Activated CD8-positive, alpha-beta memory T cell treated with anti-CD3 and anti-CD28 coated beads, Interleukin-2, amount 50 U/mL, for 24 hours (primary cell): Measurements from ENCODE around the gene SPANXC.
"Not testable (repeated sequence)": the region's sequence is repeated elsewhere in the genome, so short reads cannot be mapped to it uniquely, and the experiment has no call there.

Experiments
- DNase-seq: peaks from one replicate; pipeline ENCODE4 v3.0.0-alpha.2; 2020; ENCODE audit errors: extremely low read depth

SPANXC gene

DNA sequence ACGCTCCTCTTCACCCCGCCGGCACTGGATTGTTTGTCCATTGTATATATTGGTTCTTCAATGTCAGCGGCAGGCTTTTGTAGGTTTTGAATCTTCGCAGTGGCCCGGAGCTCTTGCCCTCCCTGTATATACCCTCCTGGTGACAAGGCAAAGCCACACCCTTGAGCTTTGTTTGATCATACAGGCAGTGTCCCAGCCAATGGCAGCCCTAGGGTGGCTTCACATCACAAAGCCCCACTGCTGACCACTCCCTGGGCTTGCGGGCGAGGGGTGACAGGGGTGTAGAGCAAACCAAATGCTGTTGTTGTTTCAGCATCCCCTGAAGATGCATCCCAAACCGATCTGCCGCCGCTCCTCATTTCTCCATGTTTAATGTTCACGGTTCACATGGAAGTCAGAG, at the start of gene SPANXC:
Gene SPANXC (minus strand): TSS at position 101 of the 400 bp plus-strand sequence. CDS start 60 bp downstream, at position 41.
- not testable (repeated sequence) for DNase-seq

DNA sequence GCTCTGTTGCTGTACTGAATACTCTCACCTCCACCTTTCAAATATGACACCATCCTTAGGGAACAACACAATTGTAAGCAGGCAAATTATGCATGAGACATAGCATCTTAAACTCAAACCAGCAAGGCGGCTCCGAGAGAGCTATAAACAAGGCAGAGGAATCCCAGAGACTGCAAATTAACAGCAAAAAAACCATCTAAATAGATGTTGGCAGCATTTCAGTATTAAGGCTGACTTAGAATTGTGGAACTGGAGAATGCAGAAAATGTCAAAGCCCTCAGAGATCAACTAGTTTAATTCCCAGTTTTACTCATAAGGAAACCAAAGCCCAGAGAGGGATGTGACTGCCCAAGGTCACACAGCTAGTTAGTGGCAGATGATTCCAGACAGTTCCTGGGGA, 37.2 kb upstream of the SPANXC start:
- no peak for DNase-seq

DNA sequence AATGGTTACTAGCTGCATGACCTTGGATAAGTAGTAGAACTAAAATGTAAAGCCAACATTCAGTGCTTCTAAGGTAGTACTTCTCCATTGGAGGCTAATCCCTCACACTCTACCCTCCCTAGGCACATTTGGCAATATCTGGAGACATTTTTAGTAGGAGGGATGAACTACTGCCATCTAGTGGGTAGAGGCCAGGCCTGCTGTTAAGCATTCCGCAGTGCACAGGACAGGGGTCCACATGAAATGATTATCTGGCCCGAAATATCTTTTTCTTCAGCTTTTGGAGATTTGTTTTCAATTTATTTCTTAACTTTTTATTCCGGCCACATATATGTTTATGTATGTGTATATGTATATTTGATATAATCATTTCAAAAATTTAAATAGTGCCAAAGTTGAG, 36.0 kb upstream of the SPANXC start:
- DNase-seq = no peak

DNA sequence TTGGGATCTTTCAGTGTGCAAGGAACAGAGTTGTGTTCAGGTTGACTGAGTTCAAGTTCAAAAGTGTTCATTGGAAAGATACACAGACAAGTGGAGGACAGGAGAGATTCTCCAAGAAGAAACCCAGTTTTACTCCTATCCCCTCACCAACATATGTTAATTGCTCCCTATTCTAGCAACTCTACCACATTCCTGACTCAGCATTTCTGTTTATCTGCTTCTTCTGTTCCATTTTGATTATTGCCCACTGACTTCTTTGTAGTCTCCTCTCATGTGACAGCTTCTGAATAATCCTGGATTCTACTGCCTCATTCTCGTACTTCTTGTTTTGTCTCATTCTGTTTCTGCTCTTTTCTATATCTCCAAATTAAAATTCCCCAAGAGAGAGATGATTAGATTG, 15.8 kb upstream of the SPANXC start:
- DNase-seq = no peak

- DNase-seq = no peak
These were observed 20.7 kb downstream of the SPANXC start for GRCh38 chrX:141221611-141222010.

- DNase-seq = no peak
These were observed 21.8 kb downstream of the SPANXC start for GRCh38 chrX:141220342-141221008.

DNA sequence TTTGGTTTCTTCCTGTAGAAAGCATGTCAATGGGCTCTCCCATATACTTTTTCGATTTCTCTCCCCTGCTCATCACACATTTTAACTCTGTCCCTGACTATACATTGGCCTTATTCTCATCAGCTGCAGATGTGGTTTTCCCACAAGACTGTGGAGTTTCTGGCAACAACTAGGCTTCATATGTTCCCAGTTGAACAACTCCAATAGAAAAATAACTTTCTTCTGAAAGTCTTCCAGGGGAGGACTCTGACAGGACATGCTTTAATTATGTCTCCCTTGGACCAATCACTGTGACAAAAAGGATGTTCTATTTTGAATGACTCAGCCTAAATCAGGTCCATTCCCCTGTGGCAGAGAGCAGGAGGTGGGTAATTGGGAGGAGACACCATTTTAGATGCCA, 28.1 kb downstream of the SPANXC start:
- no peak for DNase-seq

DNA sequence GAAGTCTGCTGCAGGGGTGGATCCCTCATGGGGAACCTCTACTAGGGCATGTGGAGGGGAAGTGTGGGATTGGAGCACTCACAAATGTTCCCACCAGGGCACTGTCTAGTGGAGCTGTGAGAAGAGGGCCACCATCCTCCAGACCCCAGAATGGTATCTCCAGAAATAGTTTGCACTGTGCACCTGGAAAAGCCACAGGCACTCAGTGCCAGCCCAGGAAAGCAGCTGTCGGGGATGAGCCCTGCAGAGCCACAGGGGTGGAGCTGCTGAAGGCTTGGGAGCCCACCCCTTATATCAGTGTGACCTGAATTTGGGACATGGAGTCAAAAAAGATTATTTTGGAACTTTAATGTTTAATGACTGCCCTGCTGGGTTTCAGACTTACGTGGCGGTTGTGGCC, 40.4 kb downstream of the SPANXC start:
- DNase-seq = no peak
